Stimulated activated CD4-positive, alpha-beta T cell treated with anti-CD3 and anti-CD28 coated beads, Interleukin-15, amount 100 ng/mL, for 48 hours (primary cell): ENCODE measurements around the gene UCN2.

Experiments
- DNase-seq, 2 donors: peaks; one replicate each; pipeline ENCODE4 v3.0.0-alpha.2; 2020; ENCODE audit warnings: low read depth in 2 of 2

The UCN2 gene

GRCh38 chr3:48563382-48563918 is at the start of gene UCN2:
Gene UCN2, minus strand, starts transcription at chr3:48563781. Its CDS starts 657 bp downstream, at chr3:48563124.
- DNase-seq, result no peak

GRCh38 chr3:48612309-48612708 is 48.7 kb upstream of the UCN2 start:
- DNase-seq, result no peak

GRCh38 chr3:48609088-48610005 is 45.8 kb upstream of the UCN2 start, which contains the start of gene UQCRC1:
Gene UQCRC1, minus strand, starts transcription at chr3:48609646. Its CDS starts 26 bp downstream, at chr3:48609620.
- DNase-seq, result peak; percentile 87 to 89

GRCh38 chr3:48607519-48607918 is 43.9 kb upstream of the UCN2 start:
- no peak for DNase-seq

GRCh38 chr3:48601622-48601994 is 38.0 kb upstream of the UCN2 start:
- DNase-seq, result no peak

- DNase-seq, result no peak
Measured at GRCh38 chr3:48600711-48601621, 37.4 kb upstream of the UCN2 start.

GRCh38 chr3:48599509-48600285 is 36.1 kb upstream of the UCN2 start:
- DNase-seq, result no peak

GRCh38 chr3:48599077-48599501 is 35.5 kb upstream of the UCN2 start:
- DNase-seq, result no peak

- DNase-seq, result no peak
Measured at GRCh38 chr3:48598323-48599076, 34.9 kb upstream of the UCN2 start.

- DNase-seq, result no peak
Measured at GRCh38 chr3:48597408-48597800, 33.8 kb upstream of the UCN2 start.

GRCh38 chr3:48596676-48597407 is 33.3 kb upstream of the UCN2 start:
- no peak for DNase-seq

GRCh38 chr3:48596157-48596556 is 32.6 kb upstream of the UCN2 start:
- DNase-seq, result no peak

GRCh38 chr3:48595526-48596121 is 32.0 kb upstream of the UCN2 start:
- no peak for DNase-seq

GRCh38 chr3:48595075-48595525 is 31.5 kb upstream of the UCN2 start, which contains the start of gene COL7A1:
Gene COL7A1, minus strand, starts transcription at chr3:48595329. Its CDS starts 170 bp downstream, at chr3:48595159.
- DNase-seq, result no peak

- no peak for DNase-seq
Measured at GRCh38 chr3:48594417-48595049, 31.0 kb upstream of the UCN2 start.

- no peak for DNase-seq
Measured at GRCh38 chr3:48593337-48593736, 29.8 kb upstream of the UCN2 start.

- DNase-seq, result no peak
Measured at GRCh38 chr3:48592519-48593087, 29.0 kb upstream of the UCN2 start.

- DNase-seq, result no peak
Measured at GRCh38 chr3:48591886-48592518, 28.4 kb upstream of the UCN2 start.
